Large intestine (tissue), 3 donors: Measurements from ENCODE around the gene PRSS16. TPM values are rescaled to one million over a fixed set of nuclear protein-coding genes. Genes with fewer than 3 reads are reported as not detected.
A peak's percentile ranks its signal among the peaks of the same experiment; 100 is the strongest.

Source experiments
- DNase-seq, 2 donors: peaks; one replicate each; pipeline versions ENCODE4 v3.0.0 to v3.0.0-alpha.2; 2013
- H3K27ac ChIP-seq: one replicate; pipeline ENCODE4 v1.5.1; 2013; ENCODE audit warnings: low read length
- H3K27me3 ChIP-seq: 2 replicates; pipeline ENCODE4 v1.6.1; 2013; ENCODE audit warnings: low read length; ENCODE audit not compliant: control insufficient read depth, insufficient read depth
- H3K36me3 ChIP-seq: 2 replicates; pipeline ENCODE4 v1.6.1; 2013; ENCODE audit warnings: low read length; ENCODE audit not compliant: control insufficient read depth, insufficient read depth
- H3K4me1 ChIP-seq: one replicate; pipeline ENCODE4 v1.6.1; 2013; ENCODE audit warnings: low read length; ENCODE audit not compliant: control insufficient read depth, insufficient read depth
- H3K4me3 ChIP-seq: one replicate; pipeline ENCODE4 v1.5.1; 2013; ENCODE audit warnings: low read length
- H3K9me3 ChIP-seq: one replicate; pipeline ENCODE4 v1.6.1; 2013; ENCODE audit warnings: mild to moderate bottlenecking, low read depth, low read length, moderate library complexity; ENCODE audit not compliant: control insufficient read depth
- WGBS: methylation state at CpG from one replicate; pipeline ENCODE4 v1.1.5; 2013; ENCODE audit warnings: low lambda C conversion rate; ENCODE audit not compliant: insufficient coverage; 5-methylcytosine and 5-hydroxymethylcytosine counted together
- polyA plus RNA-seq: library from polyadenylated mRNA; unstranded; fragments of 120-200 nt; gene quantifications from one replicate; pipeline ENCODE4 v1.2.1, GENCODE V29; 2013

The PRSS16 gene
- polyA plus RNA-seq, 1 donor, result 7.9 TPM

- WGBS, result 90% methylated on average over 2 of the region's 14 CpGs
- Histone ChIP-seq H3K9me3 (no peaks in the 10 kb centered on the region), H3K4me3 (no peak overlapping the region), H3K27me3 (peaks cover 66% of the 10 kb centered on the region), H3K27ac (no peak overlapping the region), H3K4me1 (no peaks in the 10 kb centered on the region), H3K36me3 (no peaks in the 10 kb centered on the region)
- DNase-seq, result no peak
Observed at GRCh38 chr6:27242589-27243265, 4.8 kb upstream of the PRSS16 start.

DNA sequence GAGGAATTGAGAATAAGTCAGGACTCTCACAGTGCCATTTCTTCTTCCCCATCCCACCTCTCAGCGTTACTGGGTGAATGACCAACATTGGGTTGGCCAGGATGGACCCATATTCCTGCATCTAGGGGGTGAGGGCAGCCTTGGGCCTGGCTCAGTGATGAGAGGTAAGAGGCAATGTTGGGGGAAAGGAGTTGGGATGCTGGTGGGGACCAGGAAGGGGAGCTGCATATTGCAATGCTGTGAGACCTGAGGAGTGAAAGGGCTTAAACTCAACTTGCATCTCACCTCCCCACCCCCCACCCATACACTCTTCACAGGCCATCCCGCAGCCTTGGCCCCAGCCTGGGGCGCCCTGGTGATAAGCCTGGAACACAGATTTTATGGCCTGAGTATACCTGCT lies 1.3 kb downstream of the PRSS16 start:
- Histone ChIP-seq H3K27ac (no peak overlapping the region), H3K4me3 (no peak overlapping the region), H3K9me3 (peaks cover 5% of the 10 kb centered on the region), H3K4me1 (no peaks in the 10 kb centered on the region), H3K27me3 (peaks cover 68% of the 10 kb centered on the region), H3K36me3 (no peaks in the 10 kb centered on the region)
- WGBS, result no CpG with 5 or more reads among the region's 3 CpGs
- DNase-seq, result peak in 1 of 2 donors; percentile 28

DNA sequence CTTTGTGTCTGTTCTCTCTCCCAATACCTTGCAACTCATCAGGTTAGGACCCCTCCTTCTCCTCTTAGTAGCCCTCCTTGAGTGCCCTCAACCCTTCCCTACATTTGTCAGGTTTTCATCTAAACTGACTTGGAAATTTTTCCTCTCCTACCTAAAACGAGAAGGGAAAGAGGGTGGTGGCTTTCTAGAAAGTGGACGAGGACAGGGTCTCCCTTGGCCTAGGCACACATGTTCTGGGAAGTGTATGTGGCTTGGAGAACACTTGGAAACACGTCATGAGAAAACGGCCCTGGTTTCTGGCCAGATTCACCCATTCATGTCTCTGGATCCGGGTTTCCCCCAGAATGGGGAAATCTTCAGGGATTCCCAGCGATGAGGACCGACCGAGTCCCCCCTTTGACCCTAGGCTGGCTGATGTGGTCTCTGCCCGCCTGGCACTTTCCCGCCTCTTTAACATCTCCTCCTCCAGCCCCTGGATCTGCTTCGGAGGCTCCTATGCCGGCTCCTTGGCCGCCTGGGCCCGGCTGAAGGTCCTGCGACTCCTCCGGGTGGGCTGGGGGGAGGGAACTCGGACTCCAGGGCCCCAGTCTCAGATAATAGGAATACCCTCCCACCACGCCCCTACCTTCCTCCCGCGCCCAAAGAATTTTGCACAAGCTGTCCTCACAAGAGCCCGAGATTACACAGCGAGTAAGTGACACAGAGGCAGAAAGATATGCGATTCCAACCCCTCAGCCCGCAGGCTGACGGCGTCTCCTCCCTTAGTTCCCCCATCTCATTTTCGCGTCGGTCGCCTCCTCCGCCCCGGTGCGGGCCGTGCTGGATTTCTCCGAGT lies 3.0 kb downstream of the PRSS16 start:
- Histone ChIP-seq H3K4me1 (no peaks in the 10 kb centered on the region), H3K27me3 (peaks cover 65% of the 10 kb centered on the region), H3K4me3 (peak overlapping the region; percentile 51), H3K36me3 (no peaks in the 10 kb centered on the region), H3K9me3 (peaks cover 5% of the 10 kb centered on the region), H3K27ac (no peak overlapping the region)
- 33% methylated on average over 1 of the region's 35 CpGs for WGBS
- DNase-seq, result no peak

- WGBS, result 6% methylated on average over 4 of the region's 32 CpGs
Observed at GRCh38 chr6:27251112-27251605, 3.7 kb downstream of the PRSS16 start.

GRCh38 chr6:27251606-27252251 lies 4.2 kb downstream of the PRSS16 start:
- Histone ChIP-seq H3K27me3 (peaks cover 60% of the 10 kb centered on the region), H3K27ac (peak overlapping the region; percentile 77), H3K9me3 (peaks cover 5% of the 10 kb centered on the region), H3K36me3 (no peaks in the 10 kb centered on the region), H3K4me1 (no peaks in the 10 kb centered on the region), H3K4me3 (peak overlapping the region; percentile 51)
- no CpG with 5 or more reads among the region's 46 CpGs for WGBS
- peak; percentile 82 to 87 for DNase-seq

More at GRCh38 chr6:27251112-27251605, 3.7 kb downstream of the PRSS16 start:
- Histone ChIP-seq H3K9me3 (peaks cover 5% of the 10 kb centered on the region), H3K27me3 (peaks cover 60% of the 10 kb centered on the region), H3K4me3 (peak overlapping the region; percentile 51), H3K4me1 (no peaks in the 10 kb centered on the region), H3K27ac (no peak overlapping the region), H3K36me3 (no peaks in the 10 kb centered on the region)
- DNase-seq, result peak; percentile 76 to 87

- H3K4me3 ChIP-seq, result no peak overlapping the region
- DNase-seq, result no peak
- H3K9me3 ChIP-seq, result peaks cover 5% of the 10 kb centered on the region
- peaks cover 42% of the 10 kb centered on the region for H3K27me3 ChIP-seq
- no peak overlapping the region for H3K27ac ChIP-seq
- WGBS, result no CpG with 5 or more reads among the region's 3 CpGs
- H3K36me3 ChIP-seq, result no peaks in the 10 kb centered on the region
- no peaks in the 10 kb centered on the region for H3K4me1 ChIP-seq
Observed at GRCh38 chr6:27254566-27254965, 7.1 kb downstream of the PRSS16 start.

DNA sequence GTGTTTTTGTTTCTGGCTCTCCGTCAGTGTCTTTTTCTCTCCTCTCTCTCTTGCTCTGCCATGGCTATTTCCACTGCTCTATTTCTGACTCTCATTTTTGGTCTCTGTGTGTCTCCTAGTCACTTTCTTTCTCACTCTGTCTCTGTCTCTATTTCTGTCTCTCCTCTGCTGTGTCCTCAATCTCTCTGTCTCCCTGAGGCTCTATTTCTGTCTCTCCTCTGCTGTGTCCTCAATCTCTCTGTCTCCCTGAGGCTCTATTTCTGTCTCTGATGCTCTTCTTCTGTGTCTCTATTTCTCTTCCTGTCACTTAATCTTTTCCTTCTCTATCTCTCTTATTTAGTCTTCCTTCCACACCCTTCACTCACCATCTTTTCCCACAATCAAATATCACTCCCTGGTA lies 8.4 kb downstream of the PRSS16 start:
- Histone ChIP-seq H3K4me3 (no peak overlapping the region), H3K4me1 (no peaks in the 10 kb centered on the region), H3K27me3 (peaks cover 41% of the 10 kb centered on the region), H3K27ac (no peak overlapping the region), H3K9me3 (peaks cover 5% of the 10 kb centered on the region), H3K36me3 (no peaks in the 10 kb centered on the region)
- DNase-seq, result no peak
- WGBS, result 82% methylated on average over 1 of the region's 1 CpG

DNA sequence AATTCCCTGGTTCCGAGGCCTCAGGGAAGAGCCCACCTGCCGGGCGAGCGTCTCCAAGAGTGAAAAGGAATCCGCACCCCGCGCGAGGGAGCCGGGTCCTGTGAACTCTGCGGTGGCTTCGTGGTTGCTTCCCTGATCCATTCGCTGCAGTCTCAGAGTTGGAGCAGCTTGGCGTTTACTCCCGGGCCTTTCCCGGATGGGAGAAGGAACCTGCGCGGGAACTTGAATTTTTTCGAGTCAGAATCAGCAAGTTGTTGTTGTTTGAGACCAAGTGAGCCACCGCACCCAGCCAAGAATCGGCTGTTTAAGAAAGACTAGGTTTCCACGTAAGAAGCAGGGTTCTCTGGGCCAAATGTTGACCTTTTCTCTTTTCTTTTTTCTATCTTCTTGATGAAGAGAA lies 12.9 kb downstream of the PRSS16 start:
- H3K4me1 ChIP-seq, result no peaks in the 10 kb centered on the region
- H3K27me3 ChIP-seq, result peaks cover 52% of the 10 kb centered on the region
- 17% methylated on average over 1 of the region's 21 CpGs for whole genome bisulfite sequencing
- H3K4me3 ChIP-seq, result no peak overlapping the region
- H3K36me3 ChIP-seq, result no peaks in the 10 kb centered on the region
- H3K27ac ChIP-seq, result no peak overlapping the region
- DNase-seq, result no peak
- no peaks in the 10 kb centered on the region for H3K9me3 ChIP-seq

GRCh38 chr6:27260836-27261375 lies 13.4 kb downstream of the PRSS16 start:
- H3K27ac ChIP-seq, result no peak overlapping the region
- DNase-seq, result no peak
- no CpG with 5 or more reads among the region's 30 CpGs for WGBS
- H3K4me1 ChIP-seq, result no peaks in the 10 kb centered on the region
- no peaks in the 10 kb centered on the region for H3K36me3 ChIP-seq
- peaks cover 56% of the 10 kb centered on the region for H3K27me3 ChIP-seq
- H3K9me3 ChIP-seq, result no peaks in the 10 kb centered on the region
- no peak overlapping the region for H3K4me3 ChIP-seq

DNA sequence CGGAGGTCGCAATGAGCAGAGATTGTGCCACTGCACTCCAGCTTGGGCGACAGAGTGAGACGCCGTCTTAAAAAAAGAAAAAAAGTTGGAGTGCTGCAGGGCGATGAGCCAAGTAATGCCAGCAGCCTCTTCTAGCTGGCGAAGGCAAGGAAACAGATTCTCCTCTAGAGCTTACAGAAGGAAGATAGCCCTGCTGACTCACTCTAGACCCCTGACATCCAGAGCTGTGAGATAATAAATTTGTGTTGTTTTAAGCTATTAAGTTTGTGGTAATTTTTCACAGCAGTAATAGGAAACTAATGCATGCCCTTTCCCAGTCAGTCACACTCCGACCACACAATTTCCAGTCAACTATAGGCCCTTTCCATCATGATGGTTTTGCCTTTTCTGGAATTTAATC lies 16.4 kb downstream of the PRSS16 start:
- no peak for DNase-seq
- Histone ChIP-seq H3K27ac (no peak overlapping the region), H3K9me3 (no peaks in the 10 kb centered on the region), H3K4me1 (no peaks in the 10 kb centered on the region), H3K36me3 (no peaks in the 10 kb centered on the region), H3K4me3 (no peak overlapping the region), H3K27me3 (peaks cover 79% of the 10 kb centered on the region)
- WGBS, result no CpG with 5 or more reads among the region's 8 CpGs
